ENCODE data around the gene TCIRG1.
"Not testable (repeated sequence)": the region's sequence is repeated elsewhere in the genome, so short reads cannot be mapped to it uniquely, and the experiment has no call there.

Gene TCIRG1

DNA sequence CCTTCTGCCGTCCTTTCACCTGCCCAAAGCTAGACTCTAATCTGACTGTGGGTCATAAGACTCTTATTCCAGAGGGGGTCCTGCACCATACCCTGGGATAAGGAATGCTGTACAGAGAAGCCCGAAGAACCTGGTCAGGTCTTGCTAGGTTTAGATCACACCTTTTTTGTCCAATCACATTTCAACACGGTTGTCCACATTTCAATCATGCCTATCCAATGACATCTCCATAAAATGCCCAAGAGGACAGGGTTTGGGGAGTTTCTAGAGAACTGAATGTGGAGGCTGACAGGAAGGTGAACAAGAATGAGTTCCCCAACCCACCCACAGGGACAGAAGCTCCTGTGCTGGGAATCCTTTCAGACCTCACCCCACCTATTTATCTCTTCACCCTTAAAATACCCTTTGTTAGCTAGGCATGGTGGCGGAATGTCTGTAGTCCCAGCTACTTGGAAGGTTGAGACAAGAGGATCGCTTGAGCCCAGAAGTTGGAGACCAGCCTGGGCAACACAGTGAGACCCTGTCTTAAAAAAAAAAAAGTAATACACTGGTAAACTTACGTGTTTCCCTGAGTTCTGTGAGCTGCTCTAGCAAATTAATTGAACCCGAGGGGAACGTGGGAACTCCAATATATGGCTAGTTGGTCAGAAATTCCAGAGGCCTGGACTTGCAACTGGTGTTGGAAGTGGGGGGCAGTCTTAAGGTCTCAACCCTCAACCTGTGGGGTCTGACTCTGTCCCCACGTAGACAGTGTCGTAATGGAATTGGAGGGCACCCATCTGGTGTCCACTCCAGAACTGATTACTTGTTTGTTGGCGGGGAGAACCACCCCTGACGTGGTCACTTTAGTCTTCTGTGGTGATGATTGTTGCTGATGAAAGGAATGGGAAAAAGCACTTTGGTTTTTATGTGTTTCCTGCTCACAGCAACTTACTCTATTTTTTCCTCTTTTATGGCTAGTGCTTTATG lies 17.8 kb downstream of the TCIRG1 start:
- no peak for DNase-seq

DNA sequence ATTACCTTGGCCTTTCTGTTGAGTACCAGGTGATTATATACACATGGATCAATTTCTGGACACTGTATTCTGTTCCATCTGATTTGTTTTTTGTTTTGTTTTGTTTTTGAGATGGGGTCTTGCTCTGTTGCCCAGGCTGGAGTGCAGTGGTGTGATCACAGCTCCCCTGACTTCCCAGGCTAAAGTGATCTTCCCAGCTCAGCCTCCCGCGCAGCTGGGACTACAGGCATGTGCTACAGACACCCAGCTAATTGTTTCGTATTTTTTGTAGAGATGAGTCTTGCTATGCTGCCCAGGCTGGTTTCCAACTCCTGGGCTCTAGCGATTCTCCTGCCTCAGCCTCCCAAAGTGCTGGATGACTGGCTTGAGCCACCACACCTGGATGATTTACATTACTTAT lies 19.0 kb downstream of the TCIRG1 start:
- no peak for DNase-seq

GRCh38 chr11:68061508-68061907 lies 22.7 kb downstream of the TCIRG1 start:
- DNase-seq = no peak

DNA sequence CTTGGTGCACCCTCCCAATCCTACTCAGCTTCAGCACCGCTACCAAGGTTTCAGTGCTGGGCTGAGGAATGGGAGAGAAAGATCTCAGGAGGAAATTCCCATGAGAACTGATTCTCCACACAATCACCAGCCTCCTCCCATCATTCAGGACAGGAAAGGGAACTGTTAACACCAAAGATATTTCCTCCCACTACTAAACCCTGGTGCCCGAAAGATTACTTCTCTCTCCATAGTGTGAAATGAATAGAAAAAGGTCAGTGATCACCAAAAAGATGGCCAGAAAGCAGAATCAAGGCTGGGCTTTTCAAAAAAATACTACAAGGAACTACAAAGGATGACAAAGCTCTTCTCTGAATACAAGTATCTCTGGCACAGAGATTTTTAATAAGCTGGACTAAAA lies 26.1 kb downstream of the TCIRG1 start:
- no peak for DNase-seq

DNA sequence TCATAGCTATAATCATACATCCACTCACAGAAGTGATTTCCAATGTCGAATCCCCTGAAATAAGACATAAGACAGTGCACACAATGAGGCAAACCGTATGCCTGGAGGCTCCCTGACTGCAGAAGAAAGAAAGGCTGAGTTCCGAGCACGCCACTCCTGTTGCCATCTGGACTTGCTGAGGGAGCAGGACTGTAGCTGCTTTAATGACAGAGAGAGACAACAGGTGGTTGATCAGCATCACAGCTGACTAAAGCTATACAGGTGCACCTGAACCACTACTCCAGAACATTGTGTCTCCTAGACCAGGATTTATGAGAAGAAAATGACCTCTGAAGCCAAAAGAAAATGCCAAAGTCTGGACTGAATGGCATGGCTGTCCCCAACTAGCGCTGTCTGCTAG lies 27.0 kb downstream of the TCIRG1 start:
- no peak for DNase-seq

DNA sequence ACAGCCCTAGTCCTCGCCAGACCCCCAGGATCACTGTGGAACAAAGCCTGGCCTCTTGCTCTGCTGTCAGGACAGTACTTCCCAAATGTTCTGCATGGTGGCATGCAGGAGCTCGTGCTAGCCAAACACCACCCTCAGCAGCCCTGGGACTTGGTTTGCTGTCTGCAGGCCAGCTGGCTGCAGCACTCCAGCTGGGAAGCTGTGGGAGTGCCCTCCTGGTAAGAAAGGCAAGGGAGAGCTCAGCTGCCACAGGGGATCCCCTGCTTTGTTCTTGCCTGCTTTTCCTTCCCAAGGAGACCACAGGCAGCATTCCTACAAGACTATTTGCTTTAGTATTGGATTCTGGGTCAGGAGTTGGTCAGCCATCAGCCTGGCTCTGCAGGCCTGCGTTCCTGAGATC lies 27.9 kb downstream of the TCIRG1 start:
- no peak for DNase-seq

- no peak for DNase-seq
Observed at GRCh38 chr11:68067991-68068390, 29.2 kb downstream of the TCIRG1 start.

GRCh38 chr11:68071281-68072048 lies 32.6 kb downstream of the TCIRG1 start:
- no peak for DNase-seq

GRCh38 chr11:68074584-68075352 lies 35.9 kb downstream of the TCIRG1 start:
- no peak for DNase-seq

- DNase-seq = no peak
Observed at GRCh38 chr11:68076371-68077042, 37.7 kb downstream of the TCIRG1 start.

GRCh38 chr11:68077617-68078582 lies 39.1 kb downstream of the TCIRG1 start:
- DNase-seq = no peak

GRCh38 chr11:68080860-68081259 lies 42.0 kb downstream of the TCIRG1 start:
- DNase-seq = no peak

DNA sequence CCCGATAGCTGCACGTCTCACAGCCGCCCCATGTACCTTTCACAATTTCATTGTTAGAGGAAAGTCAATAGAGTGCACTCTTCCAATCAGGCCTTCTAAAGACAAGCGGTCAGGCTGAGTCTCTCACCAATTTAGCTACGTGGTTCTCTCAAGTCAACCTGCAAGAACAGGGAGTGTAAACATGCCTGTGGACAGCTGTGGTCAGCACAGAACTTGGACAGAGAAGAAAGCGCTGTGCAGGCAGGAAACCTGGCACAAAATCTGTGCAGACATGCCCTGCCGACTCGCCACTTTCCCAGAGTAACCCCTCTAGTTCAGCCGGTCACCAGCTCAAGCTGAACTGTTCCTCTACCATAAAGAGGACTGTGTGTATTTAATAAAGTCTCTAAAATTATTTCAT lies 42.9 kb downstream of the TCIRG1 start:
- no peak for DNase-seq

- DNase-seq = no peak
Observed at GRCh38 chr11:68082481-68082880, 43.7 kb downstream of the TCIRG1 start.

- no peak for DNase-seq
Observed at GRCh38 chr11:68083517-68083916, 44.7 kb downstream of the TCIRG1 start.

DNA sequence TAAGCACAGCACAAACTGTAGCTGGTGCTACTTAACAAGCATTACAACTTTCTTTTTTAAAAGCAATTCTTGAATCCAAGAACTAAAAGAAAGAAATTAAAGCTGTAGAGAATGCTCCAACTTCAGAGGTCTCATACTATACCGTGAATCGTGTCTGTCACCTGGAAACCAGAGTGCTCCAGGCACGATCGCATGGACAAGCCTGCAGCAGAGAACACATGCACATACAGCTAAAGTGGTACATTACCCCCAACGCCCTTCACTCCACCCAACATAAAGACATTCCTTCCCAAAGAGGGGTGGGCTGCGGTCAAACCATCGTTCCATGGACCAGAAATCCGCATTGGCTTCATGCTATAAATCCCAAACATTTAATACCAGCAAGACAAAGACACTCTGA lies 50.9 kb downstream of the TCIRG1 start:
- no peak for DNase-seq

DNA sequence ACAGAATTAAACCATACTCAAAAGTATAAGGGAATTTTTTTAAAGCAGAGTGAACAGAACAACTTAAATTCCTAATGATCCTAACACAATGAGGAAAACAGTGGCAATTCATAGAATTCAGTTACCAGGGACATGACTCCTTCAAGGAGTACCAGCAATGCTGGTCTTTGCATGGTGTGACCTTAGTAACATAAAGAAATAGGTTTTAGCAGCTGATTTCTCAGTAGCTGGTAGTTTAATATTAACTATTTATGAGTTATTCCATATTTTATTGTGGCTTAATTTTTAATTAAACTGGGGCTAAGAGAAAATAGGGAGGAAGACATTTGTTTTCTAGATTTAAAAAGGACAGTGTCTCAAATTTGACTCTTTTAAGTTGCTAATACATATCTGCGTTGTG lies 51.5 kb downstream of the TCIRG1 start:
- DNase-seq = no peak

DNA sequence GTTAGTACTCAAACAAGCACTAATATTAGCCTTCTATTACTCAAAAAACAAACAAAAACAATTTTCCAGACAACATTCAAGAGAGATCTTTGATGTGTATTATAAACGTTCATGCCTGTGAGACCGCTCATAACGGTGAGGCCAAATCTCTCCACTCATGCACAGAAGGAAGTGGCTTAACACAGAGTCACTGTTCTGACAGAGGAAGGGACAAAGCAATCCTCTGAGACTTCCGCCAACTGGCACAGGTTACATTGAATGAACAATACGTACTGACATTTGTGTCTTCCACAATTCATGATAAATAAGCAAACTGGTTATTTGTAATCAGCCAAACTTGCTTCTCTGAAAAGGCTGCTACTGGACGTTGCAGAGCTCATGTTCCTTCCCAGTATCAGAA lies 51.9 kb downstream of the TCIRG1 start:
- no peak for DNase-seq

GRCh38 chr11:68092411-68092810 lies 53.6 kb downstream of the TCIRG1 start:
- no peak for DNase-seq

DNA sequence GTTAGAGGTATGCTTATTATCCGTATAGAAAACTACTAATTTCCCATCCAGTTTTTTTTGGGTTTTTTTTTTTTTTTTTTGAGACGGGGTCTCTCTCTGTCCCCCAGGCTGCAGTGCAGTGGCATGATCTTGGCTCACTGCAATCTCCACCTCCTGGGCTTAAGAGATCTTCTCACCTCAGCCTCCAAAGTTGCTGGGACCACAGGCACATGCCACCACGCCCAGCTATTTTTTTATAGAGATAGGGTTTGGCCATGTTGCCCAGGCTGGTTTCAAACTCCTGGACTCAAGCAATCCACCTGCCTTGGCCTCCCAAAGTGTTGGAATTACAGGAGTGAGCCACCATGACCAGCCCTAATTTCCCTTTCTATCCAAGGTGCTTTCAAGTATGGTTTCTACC lies 54.1 kb downstream of the TCIRG1 start:
- DNase-seq = not testable (repeated sequence)

- no peak for DNase-seq
Observed at GRCh38 chr11:68093565-68093964, 54.7 kb downstream of the TCIRG1 start.

Data from NCI-H2029 treated with DMSO at 0.1 percent for 48 hours (cell line).